Endothelial cell of umbilical vein (primary cell): ENCODE measurements around the gene RPS15A.

Source experiments
- EZH2 ChIP-seq: IDR thresholded peaks from 2 replicates; pipeline ENCODE4 v1.6.1; 2012; ENCODE audit warnings: borderline replicate concordance, low read depth, mild to moderate bottlenecking, moderate library complexity, low read length, inconsistent platforms; ENCODE audit not compliant: severe bottlenecking
- GATA2 ChIP-seq: IDR thresholded peaks from 2 replicates; pipeline ENCODE4 v1.7.0; 2011; ENCODE audit warnings: low read depth, mild to moderate bottlenecking, moderate library complexity, mixed read lengths, low read length; ENCODE audit not compliant: insufficient read length, insufficient read depth
- POLR2A ChIP-seq: IDR thresholded peaks from 2 replicates; pipeline ENCODE4 v1.6.1; 2012; ENCODE audit warnings: low read depth, mild to moderate bottlenecking, control low read depth, low read length
- POLR2AphosphoS5 ChIP-seq: IDR thresholded peaks from 2 replicates; pipeline ENCODE4 v1.6.1; 2012; ENCODE audit warnings: low read depth, mild to moderate bottlenecking, control low read depth, low read length, moderate library complexity; ENCODE audit not compliant: insufficient read depth
- TF ChIP-seq, protein P1 (sequence below), 2 donors: IDR thresholded peaks; 1 replicate in 1 of 2; 2 replicates in 1 of 2; pipeline ENCODE4 v1.5.1; 2011; ENCODE audit warnings: low read length in 2 of 2, mild to moderate bottlenecking in 2 of 2, moderate library complexity in 2 of 2, control low read depth in 1 of 2, inconsistent platforms in 1 of 2, low read depth in 1 of 2; ENCODE audit not compliant: insufficient read depth in 1 of 2; ENCODE audit errors: extremely low read depth in 1 of 2

DNA sequence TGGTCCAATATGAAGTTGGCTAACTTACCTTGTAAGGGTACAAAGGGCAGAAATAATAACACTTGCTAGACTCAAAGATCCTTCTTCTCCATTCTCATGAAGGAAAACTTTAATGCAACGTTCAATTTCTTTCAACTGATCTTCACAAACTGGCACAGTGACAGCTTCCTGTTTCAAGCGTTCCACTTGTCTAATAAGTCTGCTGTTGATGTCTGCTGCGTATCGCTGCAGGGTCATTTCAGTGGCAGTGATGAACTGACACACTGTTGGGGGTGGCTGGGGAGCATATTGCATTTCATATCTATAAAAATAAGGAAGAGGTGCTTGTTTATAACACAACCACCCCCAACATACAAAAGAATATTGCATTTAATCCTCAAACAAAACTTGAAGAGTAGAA is 44.7 kb upstream of the RPS15A start:
- TF ChIP-seq EZH2 (no peak), POLR2A (no peak), POLR2AphosphoS5 (no peak), GATA2 (no peak)
- TF ChIP-seq, protein P1, sequence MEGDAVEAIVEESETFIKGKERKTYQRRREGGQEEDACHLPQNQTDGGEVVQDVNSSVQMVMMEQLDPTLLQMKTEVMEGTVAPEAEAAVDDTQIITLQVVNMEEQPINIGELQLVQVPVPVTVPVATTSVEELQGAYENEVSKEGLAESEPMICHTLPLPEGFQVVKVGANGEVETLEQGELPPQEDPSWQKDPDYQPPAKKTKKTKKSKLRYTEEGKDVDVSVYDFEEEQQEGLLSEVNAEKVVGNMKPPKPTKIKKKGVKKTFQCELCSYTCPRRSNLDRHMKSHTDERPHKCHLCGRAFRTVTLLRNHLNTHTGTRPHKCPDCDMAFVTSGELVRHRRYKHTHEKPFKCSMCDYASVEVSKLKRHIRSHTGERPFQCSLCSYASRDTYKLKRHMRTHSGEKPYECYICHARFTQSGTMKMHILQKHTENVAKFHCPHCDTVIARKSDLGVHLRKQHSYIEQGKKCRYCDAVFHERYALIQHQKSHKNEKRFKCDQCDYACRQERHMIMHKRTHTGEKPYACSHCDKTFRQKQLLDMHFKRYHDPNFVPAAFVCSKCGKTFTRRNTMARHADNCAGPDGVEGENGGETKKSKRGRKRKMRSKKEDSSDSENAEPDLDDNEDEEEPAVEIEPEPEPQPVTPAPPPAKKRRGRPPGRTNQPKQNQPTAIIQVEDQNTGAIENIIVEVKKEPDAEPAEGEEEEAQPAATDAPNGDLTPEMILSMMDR (IDR thresholded peaks at IDR 0.05; ENCODE audit: extremely low read depth in 1 of 2, insufficient read depth in 1 of 2, low read depth in 1 of 2, low read length in 2 of 2): no peak
